ENCODE measurements around the gene FAU. TPM values are rescaled to one million over a fixed set of nuclear protein-coding genes. Genes with fewer than 3 reads are reported as not detected.

Gene FAU
- total RNA-seq, 4 donors from 2014 or later, result 465 to 1,081 (median 716) TPM

GRCh38 chr11:65118097-65118837 lies 3.7 kb downstream of the FAU start:
- H3K4me1 ChIP-seq, result peaks cover 48 to 64% (median 52%) of the 10 kb centered on the region in 4 donors
- no peaks in the 10 kb centered on the region for H3K27me3 ChIP-seq
- H3K9me3 ChIP-seq, result no peaks in the 10 kb centered on the region
- H3K4me3 ChIP-seq, result no peak overlapping the region
- 74% methylated on average over 18 of the region's 18 CpGs for WGBS
- TF ChIP-seq POLR2AphosphoS5 (IDR thresholded peaks at IDR 0.05) (no peak), CTCF (IDR thresholded peaks at IDR 0.05) (peak in 1 of 3 experiments; percentile 1)
- DNase-seq (ENCODE audit: extremely low spot score), result no peak
- intact Hi-C loops (cut with DNase I), result loop anchor here (5.0 kb wide), 1 partner anchor 196 kb away; the partner anchor contains the start of gene PPP2R5B
- H3K27ac ChIP-seq (replicated peaks in 1 of 4), result peak overlapping the region; percentile 71 to 95 (median 82)
- peaks cover 5 to 56% (median 42%) of the 10 kb centered on the region in 4 donors for H3K36me3 ChIP-seq

DNA sequence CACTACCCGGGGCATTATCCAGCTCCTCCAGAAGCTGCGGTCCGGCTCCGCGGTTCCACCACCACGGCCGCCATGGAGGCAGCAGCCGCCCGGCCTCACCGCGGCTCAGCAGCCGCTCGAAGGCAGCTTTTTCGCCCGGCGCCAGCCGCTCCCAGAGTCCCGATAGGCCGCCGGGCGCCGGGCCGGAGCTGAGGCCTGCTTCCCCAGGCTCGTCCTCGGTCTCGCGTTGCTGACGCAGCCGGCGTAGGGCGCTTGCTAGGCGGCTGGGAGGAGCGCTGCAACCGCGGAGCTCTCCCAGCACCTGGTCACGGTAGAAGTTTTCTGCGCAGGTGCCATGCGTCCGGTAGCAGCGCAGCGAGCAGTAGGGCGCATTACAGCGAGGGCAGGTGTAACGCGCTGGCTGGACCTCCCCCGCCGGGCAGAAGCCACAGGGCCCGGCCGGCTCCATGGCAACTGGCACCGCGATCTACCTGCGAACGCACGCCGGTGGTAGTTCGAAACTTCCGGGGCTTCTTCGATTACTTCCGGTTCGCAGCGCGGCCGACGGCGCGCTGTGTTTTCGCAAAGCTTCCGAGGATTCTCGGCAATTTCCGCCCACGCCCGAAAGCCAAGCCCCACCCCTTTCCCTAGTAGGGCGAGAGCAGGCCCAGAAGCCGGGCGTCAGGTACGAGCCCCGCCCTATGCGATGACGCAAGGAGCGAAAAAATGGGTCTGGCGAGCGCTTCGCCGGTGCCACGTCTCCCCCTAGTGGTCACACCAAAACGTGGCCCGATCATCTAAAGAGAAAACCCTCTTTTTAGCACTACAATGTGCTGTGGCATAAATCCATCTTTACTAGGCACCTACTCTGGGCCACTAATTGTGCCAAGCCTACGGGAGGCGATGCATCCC lies 4.5 kb downstream of the FAU start, which contains the start of gene ZNHIT2:
ZNHIT2 (minus strand) TSS at position 496 of the 891 bp plus-strand sequence; CDS start at position 448, 48 bp downstream.
- TF ChIP-seq EP300 (IDR thresholded peaks at IDR 0.05) (no peak), CTCF (IDR thresholded peaks at IDR 0.05) (peak; percentile 93 to 99 (median 96)), POLR2A (IDR thresholded peaks at IDR 0.05; ENCODE audit: low read depth) (no peak), POLR2AphosphoS5 (IDR thresholded peaks at IDR 0.05) (peak; percentile 87 to 88)
- Histone ChIP-seq H3K27me3 (no peaks in the 10 kb centered on the region), H3K4me3 (peak within 1 kb of the TSS; percentile 63 to 85 (median 69)), H3K36me3 (peaks cover 5 to 56% (median 42%) of the 10 kb centered on the region in 4 donors), H3K9me3 (no peaks in the 10 kb centered on the region), H3K27ac (replicated peaks in 1 of 4) (peak within 1 kb of the TSS; percentile 81 to 95 (median 87)), H3K4me1 (peaks cover 48 to 64% (median 52%) of the 10 kb centered on the region in 4 donors)
- intact Hi-C loops (cut with DNase I), result loop anchor here (5.0 kb wide), 1 partner anchor 195 kb away; the partner anchor contains the start of gene PPP2R5B
- WGBS, result 10% methylated on average over 4 of the region's 89 CpGs
- DNase-seq (ENCODE audit: extremely low spot score), result peak; percentile 100

DNA sequence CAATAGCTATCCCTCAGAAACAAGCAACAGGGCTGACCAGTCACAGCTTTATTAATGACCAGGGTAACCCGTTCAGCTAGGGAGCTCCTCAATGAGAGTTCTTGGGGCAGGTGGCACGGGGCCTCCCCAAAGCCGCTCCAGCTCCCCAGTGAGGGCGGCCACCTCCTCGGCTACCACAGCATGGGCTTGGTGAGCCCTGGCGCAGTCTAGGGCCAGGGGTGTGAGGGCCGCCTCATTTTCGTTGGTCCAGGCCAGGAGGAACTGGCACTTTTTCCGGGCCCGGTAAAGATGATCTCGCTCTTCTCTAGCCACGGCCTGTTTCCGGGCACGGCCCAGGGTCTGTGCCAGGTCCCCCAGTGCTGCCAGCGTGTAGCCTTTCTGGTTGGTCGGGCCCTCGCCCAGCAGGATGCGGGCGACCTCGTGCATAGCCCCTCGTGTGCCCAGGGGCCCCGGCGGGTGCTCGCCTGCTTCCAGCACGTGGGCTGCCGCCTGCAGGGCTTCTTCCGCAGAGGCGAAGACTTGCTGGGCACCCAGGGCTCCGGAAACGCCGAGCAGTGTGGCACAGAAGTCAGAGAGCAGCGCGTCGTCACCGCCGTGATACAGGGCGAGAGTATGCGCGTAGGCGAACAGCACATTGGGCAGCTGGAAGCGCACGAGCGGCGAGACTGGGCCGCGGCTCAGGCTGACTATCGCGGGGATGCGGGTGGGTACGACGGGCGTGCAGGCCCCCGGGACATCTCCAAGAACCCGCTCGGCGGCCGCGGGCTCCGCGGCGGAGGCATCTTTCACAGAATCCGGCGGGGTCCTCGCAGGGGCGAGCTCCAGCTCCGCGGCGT lies 5.3 kb downstream of the FAU start:
- TF ChIP-seq CTCF (IDR thresholded peaks at IDR 0.05), result no peak
- no peak for TF ChIP-seq POLR2A (IDR thresholded peaks at IDR 0.05; ENCODE audit: low read depth)
- TF ChIP-seq POLR2AphosphoS5 (IDR thresholded peaks at IDR 0.05), result no peak
- TF ChIP-seq EP300 (IDR thresholded peaks at IDR 0.05), result no peak
- H3K4me3 ChIP-seq, result peak overlapping the region; percentile 63 to 85 (median 69)
- H3K9me3 ChIP-seq, result no peaks in the 10 kb centered on the region
- 5% methylated on average over 16 of the region's 68 CpGs for WGBS
- no peak for DNase-seq (ENCODE audit: extremely low spot score)
- peaks cover 5 to 56% (median 42%) of the 10 kb centered on the region in 4 donors for H3K36me3 ChIP-seq
- no peaks in the 10 kb centered on the region for H3K27me3 ChIP-seq
- H3K4me1 ChIP-seq, result peaks cover 54 to 70% (median 60%) of the 10 kb centered on the region in 4 donors
- H3K27ac ChIP-seq (replicated peaks in 1 of 4), result peak overlapping the region; percentile 81 to 95 (median 87)
- intact Hi-C loops (cut with DNase I), result loop anchor here (5.0 kb wide), 1 partner anchor 194 kb away; the partner anchor contains the start of gene PPP2R5B

Measured in esophagus muscularis mucosa (tissue), 4 donors.